ENCODE results near the gene CPAMD8. TPM values are rescaled to one million over a fixed set of nuclear protein-coding genes. Genes with fewer than 3 reads are reported as not detected.

CPAMD8 gene
- total RNA-seq, 2 experiments from 2014 or later, result 0.32 to 1.2 TPM

DNA sequence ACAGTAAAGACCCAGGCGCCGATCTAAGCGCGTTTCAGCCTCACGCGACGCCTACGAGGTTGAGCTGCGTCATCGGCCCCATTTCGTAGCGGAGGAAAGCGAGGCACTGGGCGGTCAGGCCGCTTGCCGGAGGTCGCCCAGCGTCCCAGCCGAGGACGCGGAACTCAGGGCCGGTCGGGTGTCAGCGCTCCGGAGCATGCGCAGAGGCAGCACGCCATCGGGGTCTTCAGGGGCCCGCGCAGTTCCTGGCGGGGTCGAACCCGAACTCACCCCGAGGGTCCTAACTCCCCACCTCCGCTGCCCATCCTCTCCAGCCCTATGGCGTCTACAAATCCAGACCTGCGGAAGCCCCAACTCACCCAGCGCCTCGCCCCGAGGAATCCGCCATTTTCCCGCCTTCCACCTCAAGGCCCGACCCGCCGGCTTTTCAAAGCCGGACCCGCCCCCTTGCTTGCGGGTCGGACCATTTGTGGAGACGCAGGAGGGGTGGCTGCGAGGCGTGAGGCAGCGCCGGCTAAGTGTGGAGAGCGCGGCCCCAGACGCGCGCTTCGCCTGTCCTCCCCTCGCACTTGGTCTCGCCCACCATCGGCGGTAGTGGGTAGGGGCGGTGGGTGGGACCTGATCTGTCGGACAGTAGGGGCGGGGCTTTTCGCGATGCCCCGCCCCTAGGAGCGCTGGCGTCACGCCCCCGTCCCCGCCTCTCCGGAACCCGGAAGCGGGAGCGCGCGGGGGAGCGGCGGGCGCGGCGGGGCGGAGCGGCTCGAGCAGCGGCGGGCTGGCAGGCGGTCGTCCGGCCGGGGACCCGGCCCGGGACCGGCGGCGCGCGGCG, 48.6 kb upstream of the CPAMD8 start, which contains the start of the genes HAUS8 and MYO9B:
Gene HAUS8, minus strand, starts transcription at position 418 of the 829 bp plus-strand sequence. Its CDS starts 30 bp downstream, at position 388.
Gene MYO9B, plus strand, starts transcription at position 743 of the 829 bp plus-strand sequence. CDS start 25,941 bp downstream, outside the sequence.
- TF ChIP-seq EZH2phosphoT487 (IDR thresholded peaks at IDR 0.05; ENCODE audit: borderline replicate concordance, low read depth, low read length), result no peak
- TF ChIP-seq, protein P1, sequence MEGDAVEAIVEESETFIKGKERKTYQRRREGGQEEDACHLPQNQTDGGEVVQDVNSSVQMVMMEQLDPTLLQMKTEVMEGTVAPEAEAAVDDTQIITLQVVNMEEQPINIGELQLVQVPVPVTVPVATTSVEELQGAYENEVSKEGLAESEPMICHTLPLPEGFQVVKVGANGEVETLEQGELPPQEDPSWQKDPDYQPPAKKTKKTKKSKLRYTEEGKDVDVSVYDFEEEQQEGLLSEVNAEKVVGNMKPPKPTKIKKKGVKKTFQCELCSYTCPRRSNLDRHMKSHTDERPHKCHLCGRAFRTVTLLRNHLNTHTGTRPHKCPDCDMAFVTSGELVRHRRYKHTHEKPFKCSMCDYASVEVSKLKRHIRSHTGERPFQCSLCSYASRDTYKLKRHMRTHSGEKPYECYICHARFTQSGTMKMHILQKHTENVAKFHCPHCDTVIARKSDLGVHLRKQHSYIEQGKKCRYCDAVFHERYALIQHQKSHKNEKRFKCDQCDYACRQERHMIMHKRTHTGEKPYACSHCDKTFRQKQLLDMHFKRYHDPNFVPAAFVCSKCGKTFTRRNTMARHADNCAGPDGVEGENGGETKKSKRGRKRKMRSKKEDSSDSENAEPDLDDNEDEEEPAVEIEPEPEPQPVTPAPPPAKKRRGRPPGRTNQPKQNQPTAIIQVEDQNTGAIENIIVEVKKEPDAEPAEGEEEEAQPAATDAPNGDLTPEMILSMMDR (conservative IDR thresholded peaks at IDR 0.05; ENCODE audit: low read length), result no peak
- peak; percentile 100 for DNase-seq (ENCODE audit: low spot score)
- ChIA-PET POLR2A (interaction anchor here (0.6 to 1.0 kb wide), 6 partner anchors 13 to 940 kb away, joined by 3 to 7 read pairs (median 3); no protein-coding TSS in a partner anchor), CTCF (ENCODE audit: unreplicated experiment) (no interaction called here)
- Histone ChIP-seq H3K4me2 (ENCODE audit: low read length) (peak within 1 kb of the TSS; percentile 90), H3K79me2 (ENCODE audit: insufficient read depth, low read depth, low read length) (peaks cover 81% of the 10 kb centered on the region), H2AFZ (ENCODE audit: low read length) (peak within 1 kb of the TSS; percentile 12; the same call in 1 of the 2 replicates), H3K9me3 (ENCODE audit: low read length) (no peaks in the 10 kb centered on the region), H3K9me2 (ENCODE audit: insufficient read depth, low read length) (no peaks in the 10 kb centered on the region), H3K27ac (ENCODE audit: low read depth, low read length, poor library complexity, severe bottlenecking) (peak within 1 kb of the TSS; percentile 89), H3K36me3 (ENCODE audit: insufficient read depth, low read length) (peaks cover 34% of the 10 kb centered on the region), H3K4me1 (ENCODE audit: insufficient read depth, low read length, poor library complexity, severe bottlenecking) (peaks cover 53% of the 10 kb centered on the region), H4K20me1 (ENCODE audit: insufficient read depth, low read length) (peaks cover 15% of the 10 kb centered on the region), H3K4me3 (ENCODE audit: low read depth, low read length, poor library complexity, severe bottlenecking) (peak within 1 kb of the TSS; percentile 84)
- intact Hi-C loops (cut with micrococcal nuclease; ENCODE audit: unreplicated experiment), result loop anchor here (2.0 to 10.0 kb wide), 4 partner anchors 60 to 630 kb away; no protein-coding TSS in a partner anchor
- BruUV-seq (replicated peaks), result no TSS peak

DNA sequence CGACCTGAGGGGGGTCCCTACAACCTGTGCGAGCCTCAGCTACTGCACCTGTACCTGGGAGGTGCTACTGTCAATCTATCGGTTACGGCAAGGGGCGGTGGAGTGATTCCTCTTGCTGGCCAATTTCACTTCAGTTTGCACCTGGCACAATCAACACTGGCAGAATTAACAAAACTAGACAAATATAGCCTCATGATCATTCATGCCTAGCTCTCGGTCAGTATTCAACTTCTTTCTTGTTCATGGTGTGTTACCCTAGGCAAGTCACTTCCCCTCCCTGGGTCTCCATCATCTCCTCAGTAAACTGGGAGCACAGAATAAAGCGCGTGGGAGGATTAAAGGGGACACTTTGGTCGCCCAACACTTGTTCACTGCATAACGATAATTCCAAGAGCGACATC, 48.0 kb upstream of the CPAMD8 start:
- BruUV-seq (replicated peaks), result TSS peak; percentile 85
- peaks cover 79% of the 10 kb centered on the region for H3K79me2 ChIP-seq (ENCODE audit: insufficient read depth, low read depth, low read length)
- ChIA-PET POLR2A (interaction anchor here (1.0 to 1.7 kb wide), 3 partner anchors 51 to 491 kb away, joined by 3 to 5 read pairs (median 3); partner anchors contain the start of gene BABAM1), CTCF (ENCODE audit: unreplicated experiment) (interaction anchor here (0.6 kb wide), 1 partner anchor 151 kb away, joined by 3 read pairs; the partner anchor contains the start of gene OCEL1)
- peaks cover 15% of the 10 kb centered on the region for H4K20me1 ChIP-seq (ENCODE audit: insufficient read depth, low read length)
- intact Hi-C loops (cut with micrococcal nuclease; ENCODE audit: unreplicated experiment), result loop anchor here (2.0 to 10.0 kb wide), 4 partner anchors 60 to 630 kb away; no protein-coding TSS in a partner anchor
- H3K4me1 ChIP-seq (ENCODE audit: insufficient read depth, low read length, poor library complexity, severe bottlenecking), result peaks cover 56% of the 10 kb centered on the region
- DNase-seq (ENCODE audit: low spot score), result peak; percentile 77
- no peaks in the 10 kb centered on the region for H3K9me2 ChIP-seq (ENCODE audit: insufficient read depth, low read length)
- peak overlapping the region; percentile 90 for H3K4me2 ChIP-seq (ENCODE audit: low read length)
- H3K4me3 ChIP-seq (ENCODE audit: low read depth, low read length, poor library complexity, severe bottlenecking), result peak overlapping the region; percentile 84
- H2AFZ ChIP-seq (ENCODE audit: low read length), result peak overlapping the region; percentile 12; the same call in 1 of the 2 replicates
- peaks cover 40% of the 10 kb centered on the region for H3K36me3 ChIP-seq (ENCODE audit: insufficient read depth, low read length)
- TF ChIP-seq EZH2phosphoT487 (IDR thresholded peaks at IDR 0.05; ENCODE audit: borderline replicate concordance, low read depth, low read length), result no peak
- no peaks in the 10 kb centered on the region for H3K9me3 ChIP-seq (ENCODE audit: low read length)
- peak overlapping the region; percentile 89 for H3K27ac ChIP-seq (ENCODE audit: low read depth, low read length, poor library complexity, severe bottlenecking)
